WTC11 (cell line): Measurements from ENCODE around the gene VWF. TPM values are rescaled to one million over a fixed set of nuclear protein-coding genes. Genes with fewer than 3 reads are reported as not detected.

ENCODE experiments used
- ATAC-seq: fragments of 200-7000 bp; cut with Tn5 transposase; 2 replicates; pipeline ENCODE4 v1.10.0; 2021; ENCODE audit warnings: mild to moderate bottlenecking, moderate library complexity
- CTCF ChIA-PET: fragments of 300-600 bp; sonication (Branson Sonifier 250); formaldehyde crosslinking; loops from one replicate; lab custom pipeline; 2021; ENCODE audit warnings: antibody characterized with exemption; lab: Charles Lee
- POLR2A ChIA-PET: fragments of 350-600 bp; sonication (Branson Sonifier 250); formaldehyde crosslinking; loops from one replicate; lab custom pipeline; 2021; ENCODE audit warnings: antibody characterized with exemption; lab: Charles Lee
- DNase-seq: peaks from one replicate; pipeline ENCODE4 v3.0.0; 2021; ENCODE audit warnings: low spot score
- H3K27ac Mint-ChIP-seq: 2 replicates; pipeline ENCODE4 v1.8.0; 2021; ENCODE audit warnings: mixed read lengths
- H3K27me3 Mint-ChIP-seq: 2 replicates; pipeline ENCODE4 v1.8.0; 2021; ENCODE audit warnings: low read depth, mild to moderate bottlenecking, moderate library complexity, mixed read lengths
- H3K36me3 Mint-ChIP-seq: 2 replicates; pipeline ENCODE4 v1.8.0; 2021; ENCODE audit warnings: mixed read lengths
- H3K4me1 Mint-ChIP-seq: 2 replicates; pipeline ENCODE4 v1.8.0; 2022; ENCODE audit warnings: mixed read lengths
- H3K4me3 Mint-ChIP-seq: 2 replicates; pipeline ENCODE4 v1.8.0; 2021; ENCODE audit warnings: mild to moderate bottlenecking, moderate library complexity, mixed read lengths
- H3K9me3 Mint-ChIP-seq: 2 replicates; pipeline ENCODE4 v1.8.0; 2021; ENCODE audit warnings: mixed read lengths
- AR ChIP-seq: fragments of 250-450 bp; sonication (Bioruptor Pico); IDR thresholded peaks from 2 replicates; pipeline ENCODE4 v1.9.0; 2021; ENCODE audit warnings: mild to moderate bottlenecking
- ATF1 ChIP-seq: sonication (generic); formaldehyde crosslinking; IDR thresholded peaks from 2 replicates; pipeline ENCODE4 v1.8.1; 2023; ENCODE audit warnings: mild to moderate bottlenecking, moderate library complexity, missing genetic modification reagents
- ATF6 ChIP-seq: sonication (generic); formaldehyde crosslinking; IDR thresholded peaks from 2 replicates; pipeline ENCODE4 v1.8.1; 2023; ENCODE audit warnings: mild to moderate bottlenecking, missing genetic modification reagents
- CREM ChIP-seq: sonication (generic); formaldehyde crosslinking; IDR thresholded peaks from 2 replicates; pipeline ENCODE4 v1.8.1; 2022; ENCODE audit warnings: mild to moderate bottlenecking, missing genetic modification reagents, moderate library complexity
- ETV6 ChIP-seq: sonication (generic); formaldehyde crosslinking; IDR thresholded peaks from 2 replicates; pipeline ENCODE4 v1.8.1; 2022; ENCODE audit warnings: mild to moderate bottlenecking, missing genetic modification reagents
- FOXP1 ChIP-seq: sonication (generic); formaldehyde crosslinking; IDR thresholded peaks from 2 replicates; pipeline ENCODE4 v1.8.0; 2022; ENCODE audit warnings: missing genetic modification reagents, mild to moderate bottlenecking, moderate library complexity, borderline replicate concordance
- HMGA2 ChIP-seq: fragments of 250-450 bp; sonication (Bioruptor Pico); IDR thresholded peaks from 2 replicates; pipeline ENCODE4 v1.4.0; 2021; ENCODE audit warnings: mild to moderate bottlenecking, moderate library complexity
- NR3C1 ChIP-seq: sonication (generic); formaldehyde crosslinking; conservative IDR thresholded peaks from 2 replicates; pipeline ENCODE4 v1.8.1; 2023; ENCODE audit warnings: low read depth, mild to moderate bottlenecking, missing genetic modification reagents
- ZBTB21 ChIP-seq: sonication (generic); formaldehyde crosslinking; IDR thresholded peaks from 2 replicates; pipeline ENCODE4 v1.8.1; 2023; ENCODE audit warnings: mild to moderate bottlenecking, missing genetic modification reagents, borderline replicate concordance
- ZNF232 ChIP-seq: sonication (generic); formaldehyde crosslinking; IDR thresholded peaks from 2 replicates; pipeline ENCODE4 v1.8.0; 2022; ENCODE audit warnings: mild to moderate bottlenecking, missing genetic modification reagents
- ZNF263 ChIP-seq: sonication (generic); formaldehyde crosslinking; IDR thresholded peaks from 2 replicates; pipeline ENCODE4 v1.8.1; 2022; ENCODE audit warnings: low read depth, mild to moderate bottlenecking, moderate library complexity, missing genetic modification reagents
- ZNF671 ChIP-seq: fragments of 250-450 bp; sonication (Bioruptor Pico); IDR thresholded peaks from 2 replicates; pipeline ENCODE4 v1.8.0; 2021; ENCODE audit warnings: mild to moderate bottlenecking
- total RNA-seq: library from RNA; stranded (reverse); gene quantifications from 3 replicates; pipeline ENCODE4 v1.2.3, GENCODE V29; 2021
- TF ChIP-seq, protein P1 (sequence below): sonication (generic); formaldehyde crosslinking; IDR thresholded peaks from 2 replicates; pipeline ENCODE4 v1.8.1; 2023; ENCODE audit warnings: mild to moderate bottlenecking, moderate library complexity, missing genetic modification reagents
- TF ChIP-seq, protein P2 (sequence below): fragments of 250-450 bp; sonication (Bioruptor Pico); conservative IDR thresholded peaks from 2 replicates; pipeline ENCODE4 v1.9.0; 2021; ENCODE audit warnings: mild to moderate bottlenecking
- TF ChIP-seq, protein P3 (sequence below): fragments of 200-600 bp; IDR thresholded peaks from 2 replicates; pipeline ENCODE4 v1.8.0; 2022; ENCODE audit warnings: antibody characterized with exemption
- TF ChIP-seq, protein P4 (sequence below): sonication (generic); formaldehyde crosslinking; conservative IDR thresholded peaks from 2 replicates; pipeline ENCODE4 v1.8.1; 2023; ENCODE audit warnings: mild to moderate bottlenecking, low read depth, missing genetic modification reagents, moderate library complexity

Gene VWF
- total RNA-seq, 1 experiment from 2014 or later: 0.48 TPM

GRCh38 chr12:6140651-6141447 is 16.4 kb upstream of the VWF start:
- CTCF ChIA-PET: interaction anchor here (0.6 to 2.3 kb wide), 5 partner anchors 9 to 144 kb away, joined by 3 to 7 read pairs (median 4); no protein-coding TSS in a partner anchor
- H3K9me3 Mint-ChIP-seq: peaks cover 13% of the 10 kb centered on the region
- H3K4me3 Mint-ChIP-seq: no peak overlapping the region
- H3K27me3 Mint-ChIP-seq: peaks cover 4% of the 10 kb centered on the region
- ATAC-seq: no peak
- POLR2A ChIA-PET: no interaction called here
- no peak for DNase-seq
- H3K27ac Mint-ChIP-seq: no peak overlapping the region
- peaks cover 2% of the 10 kb centered on the region; the same call in 1 of the 2 replicates for H3K36me3 Mint-ChIP-seq
- TF ChIP-seq, protein P1, sequence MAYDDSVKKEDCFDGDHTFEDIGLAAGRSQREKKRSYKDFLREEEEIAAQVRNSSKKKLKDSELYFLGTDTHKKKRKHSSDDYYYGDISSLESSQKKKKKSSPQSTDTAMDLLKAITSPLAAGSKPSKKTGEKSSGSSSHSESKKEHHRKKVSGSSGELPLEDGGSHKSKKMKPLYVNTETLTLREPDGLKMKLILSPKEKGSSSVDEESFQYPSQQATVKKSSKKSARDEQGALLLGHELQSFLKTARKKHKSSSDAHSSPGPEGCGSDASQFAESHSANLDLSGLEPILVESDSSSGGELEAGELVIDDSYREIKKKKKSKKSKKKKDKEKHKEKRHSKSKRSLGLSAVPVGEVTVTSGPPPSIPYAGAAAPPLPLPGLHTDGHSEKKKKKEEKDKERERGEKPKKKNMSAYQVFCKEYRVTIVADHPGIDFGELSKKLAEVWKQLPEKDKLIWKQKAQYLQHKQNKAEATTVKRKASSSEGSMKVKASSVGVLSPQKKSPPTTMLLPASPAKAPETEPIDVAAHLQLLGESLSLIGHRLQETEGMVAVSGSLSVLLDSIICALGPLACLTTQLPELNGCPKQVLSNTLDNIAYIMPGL (CRISPR knock-in tag): no peak
- TF ChIP-seq ZNF263 (CRISPR knock-in tag) (no peak), ZNF671 (CRISPR knock-in tag) (no peak), AR (CRISPR knock-in tag) (no peak), NR3C1 (no peak), ZNF232 (no peak), HMGA2 (CRISPR knock-in tag) (no peak), CREM (no peak), ETV6 (CRISPR knock-in tag) (no peak), FOXP1 (CRISPR knock-in tag) (no peak), ATF1 (no peak), ATF6 (CRISPR knock-in tag) (no peak), ZBTB21 (no peak)
- TF ChIP-seq, protein P2, sequence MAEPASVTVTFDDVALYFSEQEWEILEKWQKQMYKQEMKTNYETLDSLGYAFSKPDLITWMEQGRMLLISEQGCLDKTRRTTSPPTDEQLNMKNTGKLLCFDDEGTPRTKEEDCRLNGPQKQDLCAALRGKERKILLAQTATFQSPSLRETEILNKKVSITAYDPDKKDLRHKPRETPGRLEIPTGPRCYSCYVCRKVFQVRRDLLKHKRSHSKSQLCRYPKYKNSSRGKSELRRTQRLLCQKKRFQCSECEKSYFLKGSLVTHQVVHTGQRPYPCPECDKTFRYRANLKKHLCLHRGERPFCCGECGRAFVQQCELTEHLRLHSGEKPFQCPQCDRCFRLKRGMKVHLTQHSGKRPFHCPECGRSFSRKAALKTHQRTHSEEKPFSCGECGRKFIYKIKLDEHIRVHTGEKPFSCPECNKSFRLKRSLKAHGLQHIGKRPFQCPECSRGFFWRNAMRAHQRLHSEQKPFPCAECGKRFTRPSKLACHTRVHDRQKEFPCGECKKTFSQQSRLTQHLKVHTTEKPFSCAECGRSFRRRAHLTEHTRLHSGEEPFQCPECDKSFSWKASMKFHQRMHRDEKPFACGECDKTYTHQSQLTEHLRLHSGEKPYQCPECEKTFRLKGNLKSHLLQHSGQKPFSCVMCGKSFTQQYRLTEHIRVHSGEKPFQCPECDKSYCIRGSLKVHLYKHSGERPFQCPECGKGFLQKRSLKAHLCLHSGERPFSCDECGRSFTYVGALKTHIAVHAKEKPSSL (CRISPR knock-in tag): no peak
- TF ChIP-seq, protein P3, sequence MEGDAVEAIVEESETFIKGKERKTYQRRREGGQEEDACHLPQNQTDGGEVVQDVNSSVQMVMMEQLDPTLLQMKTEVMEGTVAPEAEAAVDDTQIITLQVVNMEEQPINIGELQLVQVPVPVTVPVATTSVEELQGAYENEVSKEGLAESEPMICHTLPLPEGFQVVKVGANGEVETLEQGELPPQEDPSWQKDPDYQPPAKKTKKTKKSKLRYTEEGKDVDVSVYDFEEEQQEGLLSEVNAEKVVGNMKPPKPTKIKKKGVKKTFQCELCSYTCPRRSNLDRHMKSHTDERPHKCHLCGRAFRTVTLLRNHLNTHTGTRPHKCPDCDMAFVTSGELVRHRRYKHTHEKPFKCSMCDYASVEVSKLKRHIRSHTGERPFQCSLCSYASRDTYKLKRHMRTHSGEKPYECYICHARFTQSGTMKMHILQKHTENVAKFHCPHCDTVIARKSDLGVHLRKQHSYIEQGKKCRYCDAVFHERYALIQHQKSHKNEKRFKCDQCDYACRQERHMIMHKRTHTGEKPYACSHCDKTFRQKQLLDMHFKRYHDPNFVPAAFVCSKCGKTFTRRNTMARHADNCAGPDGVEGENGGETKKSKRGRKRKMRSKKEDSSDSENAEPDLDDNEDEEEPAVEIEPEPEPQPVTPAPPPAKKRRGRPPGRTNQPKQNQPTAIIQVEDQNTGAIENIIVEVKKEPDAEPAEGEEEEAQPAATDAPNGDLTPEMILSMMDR: no peak
- TF ChIP-seq, protein P4, sequence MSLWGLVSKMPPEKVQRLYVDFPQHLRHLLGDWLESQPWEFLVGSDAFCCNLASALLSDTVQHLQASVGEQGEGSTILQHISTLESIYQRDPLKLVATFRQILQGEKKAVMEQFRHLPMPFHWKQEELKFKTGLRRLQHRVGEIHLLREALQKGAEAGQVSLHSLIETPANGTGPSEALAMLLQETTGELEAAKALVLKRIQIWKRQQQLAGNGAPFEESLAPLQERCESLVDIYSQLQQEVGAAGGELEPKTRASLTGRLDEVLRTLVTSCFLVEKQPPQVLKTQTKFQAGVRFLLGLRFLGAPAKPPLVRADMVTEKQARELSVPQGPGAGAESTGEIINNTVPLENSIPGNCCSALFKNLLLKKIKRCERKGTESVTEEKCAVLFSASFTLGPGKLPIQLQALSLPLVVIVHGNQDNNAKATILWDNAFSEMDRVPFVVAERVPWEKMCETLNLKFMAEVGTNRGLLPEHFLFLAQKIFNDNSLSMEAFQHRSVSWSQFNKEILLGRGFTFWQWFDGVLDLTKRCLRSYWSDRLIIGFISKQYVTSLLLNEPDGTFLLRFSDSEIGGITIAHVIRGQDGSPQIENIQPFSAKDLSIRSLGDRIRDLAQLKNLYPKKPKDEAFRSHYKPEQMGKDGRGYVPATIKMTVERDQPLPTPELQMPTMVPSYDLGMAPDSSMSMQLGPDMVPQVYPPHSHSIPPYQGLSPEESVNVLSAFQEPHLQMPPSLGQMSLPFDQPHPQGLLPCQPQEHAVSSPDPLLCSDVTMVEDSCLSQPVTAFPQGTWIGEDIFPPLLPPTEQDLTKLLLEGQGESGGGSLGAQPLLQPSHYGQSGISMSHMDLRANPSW (CRISPR knock-in tag): no peak
- H3K4me1 Mint-ChIP-seq: peaks cover 10% of the 10 kb centered on the region
